ENCODE measurements around the gene ARHGAP11A.

- no peak for TF ChIP-seq MAX (IDR thresholded peaks at IDR 0.05)
- no peak for TF ChIP-seq CTCF (IDR thresholded peaks at IDR 0.05 in 2 of 3, conservative IDR thresholded peaks at IDR 0.05 in 1 of 3; ENCODE audit: borderline replicate concordance in 1 of 3, insufficient read depth in 1 of 3, low read depth in 2 of 3, low read length in 2 of 3)
- TF ChIP-seq POLR2A (IDR thresholded peaks at IDR 0.05; ENCODE audit: borderline replicate concordance, extremely low read depth, insufficient read depth, insufficient read length) = no peak
- TF ChIP-seq REST (IDR thresholded peaks at IDR 0.05; ENCODE audit: low read depth) = no peak
- no peak for TF ChIP-seq EZH2 (IDR thresholded peaks at IDR 0.05)
Observed at GRCh38 chr15:32636908-32637567, 21.7 kb downstream of the ARHGAP11A start.

All from HCT116 (cell line).